ENCODE measurements around the gene ENOX2. TPM values are rescaled to one million over a fixed set of nuclear protein-coding genes. Genes with fewer than 3 reads are reported as not detected.
A peak's percentile ranks its signal among the peaks of the same experiment; 100 is the strongest.

The ENOX2 gene
- total RNA-seq, 1 experiment from 2014 or later = 12.9 TPM

- POLR2A ChIA-PET = no interaction called here
- RAD21 ChIA-PET (ENCODE audit: low non-redundant PET in 1 of 2, low total read pairs in 2 of 2, uncharacterized antibody in 2 of 2, unreplicated experiment in 2 of 2) = interaction anchor here (1.0 to 1.3 kb wide), 2 partner anchors 341 kb away, joined by 3 to 6 read pairs; no protein-coding TSS in a partner anchor
- H3K27ac ChIP-seq (ENCODE audit: low read depth, low read length) = no peak overlapping the region
- CTCF ChIA-PET = interaction anchor here (0.7 to 1.8 kb wide), 9 partner anchors 13 to 401 kb away, joined by 3 to 38 read pairs (median 3); no protein-coding TSS in a partner anchor
- no peaks in the 10 kb centered on the region for H4K20me1 ChIP-seq (ENCODE audit: insufficient read depth)
- H3K9ac ChIP-seq (ENCODE audit: low read length) = no peak overlapping the region
- H3K36me3 ChIP-seq (ENCODE audit: control insufficient read depth in 1 of 2, insufficient read depth in 2 of 2, low read length in 2 of 2) = no peaks in the 10 kb centered on the region
- no peak overlapping the region for H3K4me3 ChIP-seq (replicated peaks in 1 of 2; ENCODE audit: low read depth in 1 of 2, low read length in 2 of 2)
- intact Hi-C loops (cut with micrococcal nuclease) = loop anchor here (2.0 kb wide), 1 partner anchor 341 kb away; no protein-coding TSS in a partner anchor
- DNase-seq (ENCODE audit: low read depth, low spot score) (peak; percentile 6), ATAC-seq (peak; percentile 65)
- H3K79me2 ChIP-seq (ENCODE audit: insufficient read depth, low read length) = no peaks in the 10 kb centered on the region
- no peak overlapping the region for H3K4me2 ChIP-seq (ENCODE audit: low read length)
- H2AFZ ChIP-seq (ENCODE audit: low read depth, low read length, poor library complexity, severe bottlenecking) = no peak overlapping the region
- no peaks in the 10 kb centered on the region for H3K9me3 ChIP-seq (ENCODE audit: control insufficient read depth in 1 of 2, insufficient read depth in 1 of 2, low read depth in 1 of 2, low read length in 2 of 2)
- no peaks in the 10 kb centered on the region for H3K27me3 ChIP-seq (ENCODE audit: insufficient read depth, low read length)
- TF ChIP-seq SRF (IDR thresholded peaks at IDR 0.05; ENCODE audit: low read depth) (no peak), CTCF (IDR thresholded peaks at IDR 0.05 in 2 of 3, conservative IDR thresholded peaks at IDR 0.05 in 1 of 3; ENCODE audit: borderline replicate concordance in 1 of 3, insufficient read depth in 1 of 3, low read depth in 2 of 3, low read length in 2 of 3) (peak; percentile 35 to 77 (median 71); a peak in 5 of 6 replicates), RAD21 (IDR thresholded peaks at IDR 0.05; ENCODE audit: low read depth) (peak; percentile 56)
- no TSS peak for BruUV-seq (replicated peaks)
- H3K4me1 ChIP-seq (ENCODE audit: control insufficient read depth in 1 of 2, insufficient read depth in 2 of 2, low read length in 2 of 2) = no peaks in the 10 kb centered on the region
- H3K9me2 ChIP-seq (ENCODE audit: insufficient read depth) = no peaks in the 10 kb centered on the region
Observed at GRCh38 chrX:130575831-130576389, 327.1 kb downstream of the ENOX2 start.

Other genes starting within 250 kb of the ENOX2 start
- not detected for gene ARHGAP36, start 155.1 kb upstream of the ENOX2 start, total RNA-seq (2021; ENCODE audit: unreplicated experiment)

Measured in HCT116 (cell line).